H4 (cell line): ENCODE data around the gene MRM1. TPM values are rescaled to one million over a fixed set of nuclear protein-coding genes. Genes with fewer than 3 reads are reported as not detected.
"Not testable (repeated sequence)": the region's sequence is repeated elsewhere in the genome, so short reads cannot be mapped to it uniquely, and the experiment has no call there.

ENCODE experiments used
- DNase-seq: peaks from one replicate; pipeline ENCODE4 v3.0.0-alpha.2; 2015; ENCODE audit warnings: low spot score
- total RNA-seq: library from RNA; depleted of rRNA; stranded (reverse); fragments of >200 nt; shearing (Covaris generic); gene quantifications from 2 replicates; pipeline ENCODE4 v1.2.3, GENCODE V29; 2014

The MRM1 gene
- total RNA-seq, 1 experiment from 2014 or later, result 3.4 TPM

DNA sequence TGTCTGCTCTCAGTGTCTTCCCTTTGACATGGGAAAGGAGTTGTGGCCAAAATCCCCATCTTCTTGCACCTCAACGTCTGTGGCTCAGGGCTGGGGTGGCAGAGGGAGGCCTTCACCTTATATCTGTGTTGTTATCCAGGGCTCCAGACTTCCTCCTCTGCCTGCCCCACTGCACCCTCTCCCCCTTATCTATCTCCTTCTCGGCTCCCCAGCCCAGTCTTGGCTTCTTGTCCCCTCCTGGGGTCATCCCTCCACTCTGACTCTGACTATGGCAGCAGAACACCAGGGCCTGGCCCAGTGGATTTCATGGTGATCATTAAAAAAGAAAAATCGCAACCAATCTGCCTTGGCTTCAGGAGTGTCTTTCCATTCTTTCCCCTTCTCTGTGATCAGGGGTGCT lies 918 bp upstream of the MRM1 start:
- DNase-seq, result no peak

GRCh38 chr17:36600936-36601302 lies 464 bp upstream of the MRM1 start:
- DNase-seq, result no peak

GRCh38 chr17:36602030-36602748 lies 806 bp downstream of the MRM1 start:
- no peak for DNase-seq

- DNase-seq, result peak; percentile 60
Measured at GRCh38 chr17:36602924-36603384, 1.6 kb downstream of the MRM1 start.

GRCh38 chr17:36605028-36605427 lies 3.6 kb downstream of the MRM1 start:
- DNase-seq, result not testable (repeated sequence)

- no peak for DNase-seq
Measured at GRCh38 chr17:36608280-36608679, 6.9 kb downstream of the MRM1 start.

- no peak for DNase-seq
Measured at GRCh38 chr17:36608794-36609497, 7.6 kb downstream of the MRM1 start.

- no peak for DNase-seq
Measured at GRCh38 chr17:36609498-36609862, 8.1 kb downstream of the MRM1 start.

GRCh38 chr17:36610474-36610873 lies 9.1 kb downstream of the MRM1 start:
- DNase-seq, result no peak

GRCh38 chr17:36611345-36612072 lies 10.1 kb downstream of the MRM1 start:
- peak; percentile 47 for DNase-seq

GRCh38 chr17:36612323-36612722 lies 10.9 kb downstream of the MRM1 start:
- no peak for DNase-seq

GRCh38 chr17:36613155-36613554 lies 11.8 kb downstream of the MRM1 start:
- DNase-seq, result no peak

DNA sequence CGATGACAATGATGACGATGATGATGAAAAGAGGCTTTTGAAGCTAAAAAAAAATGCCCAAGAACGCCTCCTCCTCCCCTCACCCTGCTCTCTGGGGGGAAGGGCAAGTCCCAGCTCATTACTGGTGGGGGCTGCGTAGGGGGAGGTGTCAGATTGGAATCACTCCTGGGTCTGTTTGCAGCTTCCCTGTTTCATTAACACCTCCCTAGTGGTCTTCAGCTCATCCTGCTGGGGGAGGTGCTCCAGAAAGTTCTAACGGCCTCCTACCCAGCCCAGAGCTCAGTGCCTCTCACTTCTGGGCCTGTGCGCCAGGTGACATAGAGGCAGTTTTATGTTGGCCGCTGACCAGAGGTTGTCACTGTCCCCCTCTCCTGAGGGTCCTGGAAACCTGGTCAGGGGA lies 12.7 kb downstream of the MRM1 start:
- DNase-seq, result no peak

- DNase-seq, result no peak
Measured at GRCh38 chr17:36614933-36615332, 13.6 kb downstream of the MRM1 start.

GRCh38 chr17:36616061-36617029 lies 15.0 kb downstream of the MRM1 start:
- DNase-seq, result no peak

DNA sequence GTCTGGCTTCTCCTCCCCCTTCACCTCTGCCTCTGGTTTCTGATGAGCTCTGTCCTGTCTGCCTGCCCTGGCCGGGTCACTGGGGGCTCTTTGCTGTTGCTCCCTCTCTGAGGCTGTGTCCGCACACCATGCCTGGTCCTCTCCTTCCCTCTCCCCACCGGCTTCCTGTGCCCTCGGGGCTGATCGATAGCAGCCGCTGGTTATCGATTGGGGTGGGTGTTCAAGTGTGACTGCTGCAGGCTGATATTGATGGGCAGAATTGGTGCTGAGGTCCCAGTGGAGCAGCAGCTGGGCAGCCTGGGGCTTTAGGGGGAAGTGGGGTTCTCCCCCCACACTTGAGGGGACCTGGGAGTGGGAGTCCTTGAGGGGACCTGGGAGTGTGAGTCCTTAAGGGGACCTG lies 16.4 kb downstream of the MRM1 start:
- no peak for DNase-seq

DNA sequence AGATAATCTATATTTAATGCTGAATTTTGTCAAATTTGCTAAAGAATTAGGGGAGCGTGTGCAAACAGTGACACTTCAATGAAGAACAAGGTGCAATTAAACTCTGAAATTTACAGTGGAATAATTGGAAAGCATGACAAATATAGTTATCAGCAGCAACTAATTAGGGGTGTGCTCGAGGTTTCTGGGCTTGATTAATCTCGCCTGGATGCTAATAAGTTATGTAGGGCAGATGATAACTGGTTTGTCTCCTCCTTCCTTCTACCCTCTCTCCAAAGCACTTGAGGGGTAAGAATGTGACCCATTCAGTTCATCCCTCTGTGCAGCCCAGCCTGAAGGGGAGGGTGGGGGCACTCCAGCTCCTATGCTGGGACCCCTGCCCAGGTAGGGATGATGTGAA lies 21.9 kb downstream of the MRM1 start:
- DNase-seq, result no peak

- no peak for DNase-seq
Measured at GRCh38 chr17:36625188-36625587, 23.8 kb downstream of the MRM1 start.

DNA sequence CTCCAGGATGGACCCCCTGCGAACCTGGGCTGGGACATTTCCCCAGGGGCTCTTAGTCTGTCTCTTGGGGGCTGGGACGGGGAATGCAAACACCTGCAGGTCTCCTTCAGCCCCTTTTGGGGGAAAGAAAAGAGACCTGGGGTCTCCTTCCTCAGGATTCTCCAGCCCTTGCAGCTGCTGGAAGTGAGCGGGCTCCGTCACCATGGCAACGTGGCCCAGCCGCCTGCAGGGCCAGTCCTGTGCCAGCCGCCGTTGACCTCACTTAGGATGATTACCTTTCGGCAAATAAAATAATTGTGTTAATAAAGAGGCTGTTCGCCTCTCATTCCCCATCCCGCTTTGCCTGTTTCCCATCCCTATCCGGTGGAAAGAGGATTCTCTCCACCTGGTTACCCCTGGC lies 25.7 kb downstream of the MRM1 start:
- no peak for DNase-seq

DNA sequence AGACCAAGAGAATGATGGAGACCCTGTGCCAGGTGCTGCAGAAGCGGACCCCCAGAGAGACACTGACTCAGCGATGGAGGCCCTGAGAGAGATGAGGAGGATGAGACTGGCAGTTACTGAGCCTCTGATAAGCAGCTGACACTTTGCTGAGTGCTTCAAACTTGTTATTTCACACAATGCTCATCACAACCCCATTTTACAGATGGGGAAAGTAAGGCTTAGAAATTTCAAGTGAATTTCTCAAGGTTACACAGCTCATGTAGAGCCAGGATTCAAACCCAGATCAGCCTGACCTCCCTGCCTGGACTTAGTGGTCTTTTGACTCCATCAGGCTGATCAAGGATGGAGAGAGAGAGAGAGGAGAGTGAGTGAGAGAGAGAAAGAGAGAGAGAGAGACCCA lies 27.2 kb downstream of the MRM1 start:
- DNase-seq, result no peak

- peak; percentile 64 for DNase-seq
Measured at GRCh38 chr17:36629252-36629847, 28.0 kb downstream of the MRM1 start.
